ENCODE results near the gene ETV7. TPM values are rescaled to one million over a fixed set of nuclear protein-coding genes. Genes with fewer than 3 reads are reported as not detected.

Gene ETV7
- total and polyA plus RNA-seq, 2 of the 13 experiments (the other 11 are each of a cell fraction or from before 2014, with no cell fraction given), result not detected

- TF ChIP-seq REST (IDR thresholded peaks at IDR 0.05; ENCODE audit: borderline replicate concordance in 1 of 2, low read depth in 1 of 2, low read length in 2 of 2), result no peak
- TF ChIP-seq ZNF510 (CRISPR knock-in tag; IDR thresholded peaks at IDR 0.05; ENCODE audit: low read depth), result no peak
- no peak for TF ChIP-seq ZNF713 (CRISPR knock-in tag; IDR thresholded peaks at IDR 0.05)
- no peak for TF ChIP-seq HNRNPLL (IDR thresholded peaks at IDR 0.05; ENCODE audit: low read depth, low read length, poor library complexity, severe bottlenecking)
- no peak for TF ChIP-seq ZNF33B (CRISPR knock-in tag; IDR thresholded peaks at IDR 0.05)
- TF ChIP-seq TBP (CRISPR knock-in tag; IDR thresholded peaks at IDR 0.05), result no peak
- no peak for TF ChIP-seq SRF (IDR thresholded peaks at IDR 0.05; ENCODE audit: low read depth, low read length)
Measured at GRCh38 chr6:36375644-36376155, 11.8 kb downstream of the ETV7 start (continued).

GRCh38 chr6:36374972-36375371 lies 12.5 kb downstream of the ETV7 start:
- CTCF ChIA-PET (ENCODE audit: low intra/inter-chr PET ratio, low total read pairs), result no interaction called here
- Histone ChIP-seq H3K27me3 (ENCODE audit: control insufficient read depth in 1 of 2, insufficient read depth in 2 of 2, low read length in 2 of 2) (peaks cover 3 to 40% of the 10 kb centered on the region in 2 experiments), H3K9ac (ENCODE audit: insufficient read depth, low read depth, low read length) (no peak overlapping the region), H2AFZ (ENCODE audit: low read length) (no peak overlapping the region), H3K79me2 (ENCODE audit: insufficient read depth, low read length) (no peaks in the 10 kb centered on the region), H3K36me3 (replicated peaks in 1 of 2; ENCODE audit: control insufficient read depth in 1 of 2, insufficient read depth in 2 of 2, low read length in 2 of 2) (no peaks in the 10 kb centered on the region), H3K27ac (ENCODE audit: extremely low read length, insufficient read depth, low read length) (no peak overlapping the region), H3K9me3 (ENCODE audit: low read length) (no peaks in the 10 kb centered on the region), H3K4me2 (ENCODE audit: low read depth, low read length) (no peak overlapping the region), H3K4me3 (replicated peaks in 1 of 3; ENCODE audit: insufficient read depth in 1 of 3, low read depth in 2 of 3, low read length in 3 of 3) (no peak overlapping the region), H4K20me1 (ENCODE audit: insufficient read depth, low read length) (no peaks in the 10 kb centered on the region), H3K4me1 (ENCODE audit: insufficient read depth, low read length) (no peaks in the 10 kb centered on the region)
- intact Hi-C loops (cut with micrococcal nuclease; ENCODE audit: unreplicated experiment) (no loop called here), in situ Hi-C loops (cut with HindIII; ENCODE audit: extremely low pct_ligation_motif_present, low pct_unique_long_range_greater_than_20kb) (no loop called here)
- no TSS peak for BruUV-seq (replicated peaks)
- DNase-seq (ENCODE audit: low spot score) (no peak), FAIRE-seq (no peak), ATAC-seq (no peak)
- 50% methylated on average over 8 of the region's 8 CpGs for whole genome bisulfite sequencing (ENCODE audit: low lambda C conversion rate)
- POLR2A ChIA-PET, result no interaction called here
- TF ChIP-seq SETDB1 (CRISPR knock-in tag; IDR thresholded peaks at IDR 0.05; ENCODE audit: borderline replicate concordance) (no peak), BRD4 (CRISPR knock-in tag; IDR thresholded peaks at IDR 0.05) (no peak), ZNF543 (CRISPR knock-in tag; IDR thresholded peaks at IDR 0.05) (no peak), SNAI1 (CRISPR knock-in tag; IDR thresholded peaks at IDR 0.05; ENCODE audit: borderline replicate concordance) (no peak), HMG20B (CRISPR knock-in tag; conservative IDR thresholded peaks at IDR 0.05) (no peak), ZNF674 (CRISPR knock-in tag; IDR thresholded peaks at IDR 0.05; ENCODE audit: low read depth) (no peak), ZNF251 (CRISPR knock-in tag; IDR thresholded peaks at IDR 0.05) (no peak), BCLAF1 (IDR thresholded peaks at IDR 0.05) (no peak), RBAK (CRISPR knock-in tag; IDR thresholded peaks at IDR 0.05) (no peak), NFE2L2 (IDR thresholded peaks at IDR 0.05; ENCODE audit: low read length) (no peak), RBM39 (IDR thresholded peaks at IDR 0.05; ENCODE audit: low read depth, low read length, poor library complexity, severe bottlenecking) (no peak), ZNF790 (CRISPR knock-in tag; IDR thresholded peaks at IDR 0.05; ENCODE audit: borderline replicate concordance) (no peak), MXI1 (IDR thresholded peaks at IDR 0.05; ENCODE audit: borderline replicate concordance, low read depth, low read length) (no peak)
